ENCODE measurements around the gene KLHL29.
A peak's percentile ranks its signal among the peaks of the same experiment; 100 is the strongest.

Gene KLHL29

GRCh38 chr2:23642516-23642915 is 257.5 kb downstream of the KLHL29 start:
- DNase-seq = no peak

- no peak for DNase-seq
Observed at GRCh38 chr2:23645230-23645808, 260.3 kb downstream of the KLHL29 start.

GRCh38 chr2:23647563-23647962 is 262.6 kb downstream of the KLHL29 start:
- DNase-seq = no peak

- no peak for DNase-seq
Observed at GRCh38 chr2:23649303-23649702, 264.3 kb downstream of the KLHL29 start.

GRCh38 chr2:23649819-23650218 is 264.8 kb downstream of the KLHL29 start:
- DNase-seq = peak; percentile 4

- peak; percentile 71 for DNase-seq
Observed at GRCh38 chr2:23651187-23652080, 266.5 kb downstream of the KLHL29 start.

- DNase-seq = peak; percentile 32
Observed at GRCh38 chr2:23653326-23653725, 268.3 kb downstream of the KLHL29 start.

GRCh38 chr2:23654756-23655155 is 269.8 kb downstream of the KLHL29 start:
- DNase-seq = no peak

GRCh38 chr2:23655934-23656596 is 271.1 kb downstream of the KLHL29 start:
- DNase-seq = no peak

GRCh38 chr2:23656597-23656973 is 271.6 kb downstream of the KLHL29 start:
- no peak for DNase-seq

GRCh38 chr2:23657371-23657770 is 272.4 kb downstream of the KLHL29 start:
- DNase-seq = no peak

- no peak for DNase-seq
Observed at GRCh38 chr2:23657934-23658333, 273.0 kb downstream of the KLHL29 start.

GRCh38 chr2:23658466-23658942 is 273.5 kb downstream of the KLHL29 start:
- no peak for DNase-seq

GRCh38 chr2:23659328-23659727 is 274.3 kb downstream of the KLHL29 start:
- no peak for DNase-seq

GRCh38 chr2:23659773-23660172 is 274.8 kb downstream of the KLHL29 start:
- no peak for DNase-seq

GRCh38 chr2:23660237-23660636 is 275.3 kb downstream of the KLHL29 start:
- no peak for DNase-seq

GRCh38 chr2:23661276-23662050 is 276.5 kb downstream of the KLHL29 start:
- DNase-seq = peak; percentile 12

GRCh38 chr2:23662466-23662865 is 277.5 kb downstream of the KLHL29 start:
- no peak for DNase-seq

- DNase-seq = no peak
Observed at GRCh38 chr2:23662941-23663920, 278.3 kb downstream of the KLHL29 start.

GRCh38 chr2:23664066-23664788 is 279.2 kb downstream of the KLHL29 start:
- DNase-seq = no peak

All from EL (cell line).